Adrenal gland (tissue), 5 donors: Measurements from ENCODE around the gene TRAT1.

Source experiments
- POLR2A ChIP-seq, 2 donors: fragments of 450-650 bp; IDR thresholded peaks; one replicate each; pipeline ENCODE4 v1.6.1; 2017; ENCODE audit warnings: antibody characterized with exemption in 2 of 2, mild to moderate bottlenecking in 2 of 2, moderate library complexity in 1 of 2
- TF ChIP-seq, protein P1 (sequence below), 6 experiments: fragments of 450-650 bp in 4 of 6; fragments of 200-600 bp in 2 of 6; sonication (generic) in 1 of 6; IDR thresholded peaks; 1 replicate in 5 of 6; 2 replicates in 1 of 6; pipeline versions ENCODE4 v1.5.1 to v1.8.0; 2016 to 2021; ENCODE audit warnings: antibody characterized with exemption in 6 of 6, mild to moderate bottlenecking in 2 of 6, moderate library complexity in 1 of 6
- donor health status: DM: no; HTN: no; CAD: no.

DNA sequence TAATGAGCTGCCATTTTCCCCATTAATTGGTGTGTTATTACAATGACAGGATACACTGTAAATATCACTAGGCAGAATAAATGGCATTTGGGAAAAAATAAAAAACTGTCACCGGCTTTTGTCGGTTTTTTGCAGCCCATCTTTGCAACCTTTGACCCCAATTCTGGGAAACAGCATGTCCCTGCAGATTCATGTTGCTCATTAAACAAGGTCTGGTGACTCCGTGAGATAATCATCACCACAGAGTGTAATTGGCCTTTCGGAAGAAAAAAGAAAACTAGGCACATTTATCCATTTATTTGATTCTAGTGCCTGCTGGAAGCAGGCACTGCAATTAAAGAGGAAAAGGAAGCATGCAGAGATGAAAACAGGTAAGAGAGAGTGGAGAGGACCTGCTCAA, 64.5 kb downstream of the TRAT1 start:
- TF ChIP-seq, protein P1, sequence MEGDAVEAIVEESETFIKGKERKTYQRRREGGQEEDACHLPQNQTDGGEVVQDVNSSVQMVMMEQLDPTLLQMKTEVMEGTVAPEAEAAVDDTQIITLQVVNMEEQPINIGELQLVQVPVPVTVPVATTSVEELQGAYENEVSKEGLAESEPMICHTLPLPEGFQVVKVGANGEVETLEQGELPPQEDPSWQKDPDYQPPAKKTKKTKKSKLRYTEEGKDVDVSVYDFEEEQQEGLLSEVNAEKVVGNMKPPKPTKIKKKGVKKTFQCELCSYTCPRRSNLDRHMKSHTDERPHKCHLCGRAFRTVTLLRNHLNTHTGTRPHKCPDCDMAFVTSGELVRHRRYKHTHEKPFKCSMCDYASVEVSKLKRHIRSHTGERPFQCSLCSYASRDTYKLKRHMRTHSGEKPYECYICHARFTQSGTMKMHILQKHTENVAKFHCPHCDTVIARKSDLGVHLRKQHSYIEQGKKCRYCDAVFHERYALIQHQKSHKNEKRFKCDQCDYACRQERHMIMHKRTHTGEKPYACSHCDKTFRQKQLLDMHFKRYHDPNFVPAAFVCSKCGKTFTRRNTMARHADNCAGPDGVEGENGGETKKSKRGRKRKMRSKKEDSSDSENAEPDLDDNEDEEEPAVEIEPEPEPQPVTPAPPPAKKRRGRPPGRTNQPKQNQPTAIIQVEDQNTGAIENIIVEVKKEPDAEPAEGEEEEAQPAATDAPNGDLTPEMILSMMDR (IDR thresholded peaks at IDR 0.05): no peak
- no peak for TF ChIP-seq POLR2A (IDR thresholded peaks at IDR 0.05)
